Kidney (tissue), 14 donors: ENCODE data around the gene MEGF9. TPM values are rescaled to one million over a fixed set of nuclear protein-coding genes. Genes with fewer than 3 reads are reported as not detected.
A peak's percentile ranks its signal among the peaks of the same experiment; 100 is the strongest.

Source experiments
- DNase-seq, 5 donors: peaks; one replicate each; pipeline ENCODE4 v3.0.0-alpha.2; 2013 to 2020
- FAIRE-seq: peaks from 2 replicates; lab custom pipeline; 2012; peaks lifted over from hg19 to GRCh38; lab: Jason Lieb, UNC
- H3K27ac ChIP-seq, 2 donors: one replicate each; pipeline ENCODE4 v1.7.0; 2013; ENCODE audit warnings: low read depth in 2 of 2, low read length in 2 of 2, inconsistent platforms in 1 of 2
- H3K27me3 ChIP-seq: one replicate; pipeline ENCODE4 v1.7.1; 2013; ENCODE audit warnings: low read length, inconsistent platforms; ENCODE audit not compliant: control insufficient read depth, insufficient read depth
- H3K36me3 ChIP-seq, 3 donors: one replicate each; pipeline versions ENCODE4 v1.7.0 to v1.7.1; 2013; ENCODE audit warnings: low read length in 3 of 3, control low read depth in 1 of 3, inconsistent platforms in 1 of 3; ENCODE audit not compliant: insufficient read depth in 3 of 3, control insufficient read depth in 2 of 3
- H3K4me1 ChIP-seq, 3 donors: one replicate each; pipeline versions ENCODE4 v1.7.0 to v1.7.1; 2013; ENCODE audit warnings: low read length in 3 of 3, inconsistent platforms in 1 of 3, low read depth in 1 of 3; ENCODE audit not compliant: control insufficient read depth in 2 of 3, insufficient read depth in 2 of 3
- H3K4me3 ChIP-seq, 3 donors: one replicate each; pipeline versions ENCODE4 v1.7.0 to v1.8.1; 2013; ENCODE audit warnings: low read length in 3 of 3, control low read depth in 1 of 3, inconsistent platforms in 1 of 3
- H3K9ac ChIP-seq, 3 donors: one replicate each; pipeline versions ENCODE4 v1.7.0 to v1.7.1; 2013; ENCODE audit warnings: low read length in 3 of 3, control low read depth in 1 of 3, inconsistent platforms in 1 of 3
- H3K9me3 ChIP-seq, 3 donors: one replicate each; pipeline versions ENCODE4 v1.7.0 to v1.7.1; 2013; ENCODE audit warnings: low read length in 3 of 3, control low read depth in 1 of 3, inconsistent platforms in 1 of 3; ENCODE audit not compliant: control insufficient read depth in 2 of 3, insufficient read depth in 1 of 3
- intact Hi-C: fragments of 100-400 bp; cut with DNase I; formaldehyde crosslinking; loops from one replicate; pipeline ENCODE4 v1.11.1; 2022
- polyA plus RNA-seq: library from polyadenylated mRNA; stranded (reverse); fragments of 350-450 nt; fragmentation: Illumina TruSeq; extraction: RNeasy Lipid Tissue Mini Kit (QIAGEN cat#74804); gene quantifications from one replicate; pipeline ENCODE4 v1.2.3, GENCODE V29; 2014; ENCODE audit warnings: low read depth, low replicate concordance; ENCODE audit not compliant: insufficient read depth
- total RNA-seq: library from RNA; stranded (reverse); fragmentation: NEBNext Ultra II Directional; extraction: Animal tissue kit (Norgen Biotek cat#: 25700); gene quantifications from one replicate; pipeline ENCODE4 v1.2.1, GENCODE V29; 2021
- TF ChIP-seq, protein P1 (sequence below): IDR thresholded peaks from 3 replicates; pipeline ENCODE4 v1.5.1; 2012; ENCODE audit warnings: mild to moderate bottlenecking, moderate library complexity, borderline replicate concordance; ENCODE audit not compliant: insufficient read depth; ENCODE audit errors: extremely low read depth
- donor health status: control.
- donor health status: control.
- donor health status: control.
- donor health status: control.
- donor health status: control.
- donor health status: DM: yes; HTN: yes; CAD: no.
- donor health status: Normal renal cell carcinoma (clear cell type).

The MEGF9 gene
- total and polyA plus RNA-seq, 2 donors from 2014 or later, result 12.4 to 20.4 TPM

DNA sequence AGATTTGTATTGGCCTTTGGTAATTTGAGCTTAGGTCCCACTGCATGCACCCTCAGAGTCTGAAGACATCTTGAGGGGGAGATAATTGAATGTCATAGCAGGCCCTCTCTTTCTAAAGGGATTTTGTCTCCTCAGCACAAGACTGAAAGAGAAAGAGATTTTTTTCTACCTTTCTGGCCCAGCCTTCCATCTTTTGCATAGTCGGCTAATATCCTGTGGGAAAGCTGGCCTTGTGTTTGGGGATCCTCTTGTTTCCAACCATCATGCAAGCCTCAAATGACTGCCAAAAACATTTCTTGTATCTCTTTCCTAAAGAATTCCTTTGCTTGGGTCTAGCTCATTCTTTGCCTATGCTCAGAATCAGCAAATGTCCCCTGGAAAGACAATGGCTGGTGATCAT, 92.3 kb downstream of the MEGF9 start:
- H3K36me3 ChIP-seq, result no peaks in the 10 kb centered on the region
- H3K27me3 ChIP-seq, result no peaks in the 10 kb centered on the region
- TF ChIP-seq, protein P1, sequence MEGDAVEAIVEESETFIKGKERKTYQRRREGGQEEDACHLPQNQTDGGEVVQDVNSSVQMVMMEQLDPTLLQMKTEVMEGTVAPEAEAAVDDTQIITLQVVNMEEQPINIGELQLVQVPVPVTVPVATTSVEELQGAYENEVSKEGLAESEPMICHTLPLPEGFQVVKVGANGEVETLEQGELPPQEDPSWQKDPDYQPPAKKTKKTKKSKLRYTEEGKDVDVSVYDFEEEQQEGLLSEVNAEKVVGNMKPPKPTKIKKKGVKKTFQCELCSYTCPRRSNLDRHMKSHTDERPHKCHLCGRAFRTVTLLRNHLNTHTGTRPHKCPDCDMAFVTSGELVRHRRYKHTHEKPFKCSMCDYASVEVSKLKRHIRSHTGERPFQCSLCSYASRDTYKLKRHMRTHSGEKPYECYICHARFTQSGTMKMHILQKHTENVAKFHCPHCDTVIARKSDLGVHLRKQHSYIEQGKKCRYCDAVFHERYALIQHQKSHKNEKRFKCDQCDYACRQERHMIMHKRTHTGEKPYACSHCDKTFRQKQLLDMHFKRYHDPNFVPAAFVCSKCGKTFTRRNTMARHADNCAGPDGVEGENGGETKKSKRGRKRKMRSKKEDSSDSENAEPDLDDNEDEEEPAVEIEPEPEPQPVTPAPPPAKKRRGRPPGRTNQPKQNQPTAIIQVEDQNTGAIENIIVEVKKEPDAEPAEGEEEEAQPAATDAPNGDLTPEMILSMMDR, result no peak
- H3K4me1 ChIP-seq, result no peaks in the 10 kb centered on the region
- H3K4me3 ChIP-seq, result no peak overlapping the region
- no peak overlapping the region for H3K27ac ChIP-seq
- no peaks in the 10 kb centered on the region for H3K9me3 ChIP-seq
- no peak overlapping the region for H3K9ac ChIP-seq
- intact Hi-C loops, result no loop called here
- no peak for DNase-seq
- no peak for FAIRE-seq

DNA sequence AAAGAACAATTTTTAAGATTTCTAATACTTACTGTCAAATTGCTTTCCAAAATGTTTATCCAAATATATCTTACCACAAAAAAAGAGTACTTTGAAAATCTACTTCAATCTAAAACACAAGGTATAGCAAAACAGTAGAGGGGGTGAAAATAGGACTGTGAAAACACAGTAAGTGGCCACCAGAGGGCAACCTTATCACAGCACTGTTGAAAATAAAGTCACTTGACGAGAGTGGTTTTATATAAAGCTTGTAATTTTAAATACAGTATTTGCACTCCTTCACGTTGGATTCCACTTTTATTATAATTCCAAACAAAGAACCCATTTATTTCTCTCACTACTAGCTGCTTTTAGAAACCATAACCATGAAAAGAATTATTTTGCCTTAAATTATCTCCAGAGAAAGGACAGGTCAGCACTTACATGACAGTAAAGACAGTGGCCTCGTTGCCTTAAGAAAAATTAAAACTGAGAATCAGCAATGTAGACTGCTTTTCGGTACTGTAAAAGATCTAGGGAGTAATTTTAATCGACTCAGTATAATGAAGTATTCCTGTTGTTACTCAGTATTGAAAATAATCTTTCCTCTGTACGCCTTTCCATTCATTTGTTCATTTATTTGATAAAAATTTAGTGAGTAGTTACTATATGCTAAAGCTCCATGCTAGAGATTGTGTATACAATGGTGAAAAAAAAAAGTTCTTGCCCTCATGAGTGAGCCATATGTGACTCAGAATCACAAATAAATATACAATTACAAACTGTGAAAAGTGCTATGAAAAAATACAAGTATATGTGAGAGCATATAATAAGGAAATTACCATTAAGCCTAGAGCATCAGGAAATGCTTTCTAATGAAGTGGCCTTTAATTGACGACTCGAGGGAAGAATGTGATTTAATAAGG, 94.3 kb downstream of the MEGF9 start:
- FAIRE-seq (peak; percentile 96), DNase-seq (peak in 4 of 5 donors; percentile 60 to 83 (median 72))
- H3K36me3 ChIP-seq, result no peaks in the 10 kb centered on the region
- H3K9me3 ChIP-seq, result no peaks in the 10 kb centered on the region
- no peaks in the 10 kb centered on the region for H3K27me3 ChIP-seq
- H3K4me1 ChIP-seq, result no peaks in the 10 kb centered on the region
- intact Hi-C loops, result no loop called here
- H3K9ac ChIP-seq, result no peak overlapping the region
- TF ChIP-seq, protein P1, result peak; percentile 69
- no peak overlapping the region for H3K4me3 ChIP-seq
- no peak overlapping the region for H3K27ac ChIP-seq

DNA sequence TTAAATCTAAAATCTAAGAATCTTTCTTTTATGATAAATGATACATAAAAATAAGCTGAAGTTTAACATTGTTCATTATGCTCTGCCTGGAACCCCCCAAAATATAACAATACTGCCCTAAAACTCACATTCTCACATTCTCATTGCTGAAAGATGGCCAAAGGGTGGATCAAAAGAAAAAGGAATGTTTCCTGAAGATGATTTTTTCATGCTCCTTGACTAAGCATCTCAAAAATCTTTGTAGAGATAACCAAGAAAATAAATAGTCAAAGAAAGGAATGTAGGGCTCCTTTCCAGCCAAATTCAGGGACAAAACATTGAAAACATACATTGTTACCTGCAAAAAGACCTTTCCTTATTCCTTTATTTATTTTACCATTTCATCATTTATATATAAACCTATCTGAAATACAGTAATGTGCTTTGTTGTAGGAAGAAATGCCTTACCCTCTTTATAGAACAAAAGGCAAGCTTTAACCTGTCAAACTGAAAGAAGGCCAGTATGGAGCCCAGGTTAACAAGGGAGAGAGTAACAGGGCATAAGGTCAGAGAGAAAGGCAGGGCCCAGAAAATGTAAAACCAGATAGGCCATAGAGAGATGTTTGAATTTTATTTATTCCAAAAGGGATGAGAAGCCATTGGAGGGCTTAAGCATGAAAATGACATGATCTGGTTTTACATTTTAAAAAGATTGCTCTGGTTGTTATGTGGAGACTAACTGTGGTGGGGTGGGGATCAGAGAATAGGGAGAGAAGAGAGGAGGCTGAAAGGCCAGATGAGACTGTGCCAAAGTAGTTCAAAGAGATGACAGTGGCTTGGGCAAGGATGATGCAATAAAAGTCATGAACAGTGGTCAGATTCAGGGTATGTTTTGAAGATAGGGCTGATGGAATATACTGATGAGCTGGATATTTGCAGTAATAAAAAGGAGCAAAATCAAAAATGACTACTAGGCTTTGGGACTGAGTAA, 97.0 kb downstream of the MEGF9 start:
- TF ChIP-seq, protein P1, result no peak
- no peak for DNase-seq
- H3K27ac ChIP-seq, result no peak overlapping the region
- no peaks in the 10 kb centered on the region for H3K9me3 ChIP-seq
- H3K4me1 ChIP-seq, result no peaks in the 10 kb centered on the region
- intact Hi-C loops, result no loop called here
- H3K9ac ChIP-seq, result no peak overlapping the region
- no peaks in the 10 kb centered on the region for H3K27me3 ChIP-seq
- no peak for FAIRE-seq
- H3K36me3 ChIP-seq, result no peaks in the 10 kb centered on the region
- no peak overlapping the region for H3K4me3 ChIP-seq
